Nephron (organoid): ENCODE data around the gene PSMA6.
"Not testable (repeated sequence)": the region's sequence is repeated elsewhere in the genome, so short reads cannot be mapped to it uniquely, and the experiment has no call there.

ENCODE experiments used
- H3K27ac Mint-ChIP-seq, 3 experiments: 2 replicates each; pipeline ENCODE4 v1.8.0; 2020; ENCODE audit warnings: mixed read lengths in 3 of 3, mild to moderate bottlenecking in 2 of 3, moderate library complexity in 1 of 3
- H3K27me3 Mint-ChIP-seq: 2 replicates; pipeline ENCODE4 v1.8.0; 2021; ENCODE audit warnings: low read depth, mild to moderate bottlenecking, moderate library complexity, mixed read lengths
- H3K36me3 Mint-ChIP-seq: 2 replicates; pipeline ENCODE4 v1.8.0; 2020; ENCODE audit warnings: low read depth, mixed read lengths
- H3K4me1 Mint-ChIP-seq: 2 replicates; pipeline ENCODE4 v1.8.0; 2020; ENCODE audit warnings: mixed read lengths
- H3K4me3 Mint-ChIP-seq, 3 experiments: 2 replicates each; pipeline ENCODE4 v1.8.0; 2020; ENCODE audit warnings: mild to moderate bottlenecking in 3 of 3, mixed read lengths in 3 of 3, moderate library complexity in 2 of 3
- H3K9me3 Mint-ChIP-seq: 2 replicates; pipeline ENCODE4 v1.8.0; 2020; ENCODE audit warnings: mixed read lengths
- TF ChIP-seq, protein P1 (sequence below), 3 experiments: fragments of 200-600 bp; sonication (generic); IDR thresholded peaks; one replicate each; pipeline ENCODE4 v1.5.0; 2021; ENCODE audit warnings: antibody characterized with exemption in 3 of 3; ENCODE audit not compliant: unreplicated experiment in 3 of 3

PSMA6 gene

DNA sequence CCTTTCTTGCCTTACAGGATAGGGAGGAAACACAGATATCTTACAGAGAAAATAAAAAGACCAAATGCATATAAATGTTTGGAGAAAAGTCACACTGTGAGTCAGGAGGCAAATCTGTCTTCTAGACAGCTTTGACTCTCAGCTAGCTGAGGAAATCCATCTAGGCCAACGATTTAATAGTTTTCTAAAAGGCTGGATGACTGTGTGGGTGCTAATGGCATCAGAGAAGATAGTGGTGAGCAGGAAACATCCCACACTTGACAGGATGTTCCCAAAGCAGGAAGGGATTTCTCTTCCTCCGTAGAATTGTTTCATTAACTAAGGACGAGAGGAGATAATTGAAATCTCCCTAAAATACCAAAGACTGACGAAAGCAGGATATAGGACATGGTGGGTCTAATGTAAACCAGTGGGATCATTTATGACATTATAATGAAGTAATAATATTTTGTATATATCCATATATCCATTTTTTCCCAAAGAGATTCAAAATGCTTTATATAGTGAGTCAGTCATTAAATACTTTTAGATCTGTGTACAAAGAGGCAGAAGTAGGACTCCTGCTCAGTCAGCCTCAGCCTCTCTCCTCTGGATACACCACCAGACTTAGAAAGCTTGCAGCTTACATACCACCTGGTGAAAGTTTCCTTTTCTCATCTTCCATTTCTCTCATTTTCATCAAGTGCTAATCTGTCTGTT is 44.3 kb upstream of the PSMA6 start:
- Mint-ChIP-seq H3K27me3 (no peaks in the 10 kb centered on the region), H3K4me1 (peaks cover 26% of the 10 kb centered on the region), H3K36me3 (peaks cover 7% of the 10 kb centered on the region), H3K27ac (peak overlapping the region; percentile 76 to 85 (median 84)), H3K4me3 (peak overlapping the region in 1 of 3 experiments; percentile 33), H3K9me3 (no peaks in the 10 kb centered on the region)
- TF ChIP-seq, protein P1, sequence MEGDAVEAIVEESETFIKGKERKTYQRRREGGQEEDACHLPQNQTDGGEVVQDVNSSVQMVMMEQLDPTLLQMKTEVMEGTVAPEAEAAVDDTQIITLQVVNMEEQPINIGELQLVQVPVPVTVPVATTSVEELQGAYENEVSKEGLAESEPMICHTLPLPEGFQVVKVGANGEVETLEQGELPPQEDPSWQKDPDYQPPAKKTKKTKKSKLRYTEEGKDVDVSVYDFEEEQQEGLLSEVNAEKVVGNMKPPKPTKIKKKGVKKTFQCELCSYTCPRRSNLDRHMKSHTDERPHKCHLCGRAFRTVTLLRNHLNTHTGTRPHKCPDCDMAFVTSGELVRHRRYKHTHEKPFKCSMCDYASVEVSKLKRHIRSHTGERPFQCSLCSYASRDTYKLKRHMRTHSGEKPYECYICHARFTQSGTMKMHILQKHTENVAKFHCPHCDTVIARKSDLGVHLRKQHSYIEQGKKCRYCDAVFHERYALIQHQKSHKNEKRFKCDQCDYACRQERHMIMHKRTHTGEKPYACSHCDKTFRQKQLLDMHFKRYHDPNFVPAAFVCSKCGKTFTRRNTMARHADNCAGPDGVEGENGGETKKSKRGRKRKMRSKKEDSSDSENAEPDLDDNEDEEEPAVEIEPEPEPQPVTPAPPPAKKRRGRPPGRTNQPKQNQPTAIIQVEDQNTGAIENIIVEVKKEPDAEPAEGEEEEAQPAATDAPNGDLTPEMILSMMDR (IDR thresholded peaks at IDR 0.05; ENCODE audit: unreplicated experiment in 3 of 3), result no peak

DNA sequence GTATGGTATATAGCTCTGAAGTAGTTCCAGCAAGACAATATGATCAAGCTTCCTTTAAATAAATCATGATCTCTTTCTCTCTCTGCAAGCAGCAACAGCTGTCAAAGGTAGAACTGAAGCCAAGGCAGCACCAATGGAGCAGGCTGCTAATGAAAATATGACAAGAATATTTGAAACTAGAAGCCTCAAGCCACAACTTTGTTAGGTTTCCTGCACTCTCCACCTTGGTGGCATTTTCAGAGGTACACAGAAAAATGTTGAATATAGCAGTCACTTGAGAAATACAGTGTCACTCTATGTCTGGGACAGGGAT is 43.8 kb upstream of the PSMA6 start:
- Mint-ChIP-seq H3K27ac (peak overlapping the region; percentile 76 to 85 (median 84)), H3K27me3 (no peaks in the 10 kb centered on the region), H3K4me1 (peaks cover 23% of the 10 kb centered on the region), H3K4me3 (peak overlapping the region in 1 of 3 experiments; percentile 33), H3K36me3 (peaks cover 7% of the 10 kb centered on the region), H3K9me3 (no peaks in the 10 kb centered on the region)
- TF ChIP-seq, protein P1 (IDR thresholded peaks at IDR 0.05; ENCODE audit: unreplicated experiment in 3 of 3), result no peak

DNA sequence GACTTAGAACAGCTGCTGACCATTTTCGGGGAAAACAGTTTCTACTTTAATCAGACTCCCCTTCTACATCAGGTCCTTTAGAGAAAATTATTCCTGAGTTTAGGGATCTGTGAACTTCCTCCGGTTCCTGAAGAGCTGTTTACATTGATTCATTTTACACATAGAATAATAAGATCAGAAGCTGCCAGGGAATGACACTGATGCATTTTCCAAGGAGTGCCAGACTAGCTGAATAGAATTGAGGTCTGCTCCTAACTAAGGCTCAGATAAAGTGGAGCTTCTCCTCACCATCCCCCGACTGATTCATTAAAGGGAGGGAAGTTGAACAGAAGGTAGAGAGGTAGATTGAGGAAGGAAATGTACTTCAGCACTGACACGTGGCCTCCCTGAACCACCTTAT is 41.9 kb upstream of the PSMA6 start:
- Mint-ChIP-seq H3K4me3 (no peak overlapping the region), H3K36me3 (peaks cover 10% of the 10 kb centered on the region), H3K9me3 (no peaks in the 10 kb centered on the region), H3K4me1 (peaks cover 19% of the 10 kb centered on the region), H3K27me3 (no peaks in the 10 kb centered on the region), H3K27ac (peak overlapping the region in 1 of 3 experiments; percentile 44)
- TF ChIP-seq, protein P1 (IDR thresholded peaks at IDR 0.05; ENCODE audit: unreplicated experiment in 3 of 3), result no peak

DNA sequence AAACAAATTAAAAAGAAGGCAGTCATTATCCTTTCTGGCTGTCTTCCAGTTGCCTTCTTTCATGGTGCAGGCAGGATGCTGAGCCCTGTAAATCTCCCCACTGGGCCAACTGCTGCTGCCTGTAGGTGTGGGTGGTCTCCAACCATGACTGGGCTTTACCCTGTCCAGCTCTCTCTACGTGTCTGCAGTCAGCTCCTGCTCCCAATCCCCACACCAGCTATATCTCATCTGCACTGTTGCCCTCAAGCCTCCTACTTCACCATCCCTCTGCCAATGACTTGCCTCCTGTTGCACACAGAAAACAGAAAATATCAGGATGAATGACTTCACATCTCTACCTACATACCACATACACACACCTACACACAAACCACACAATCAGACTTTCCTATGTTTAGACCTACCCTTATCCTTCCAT is 39.7 kb upstream of the PSMA6 start:
- H3K27ac Mint-ChIP-seq, result no peak overlapping the region
- H3K36me3 Mint-ChIP-seq, result peaks cover 10% of the 10 kb centered on the region
- no peaks in the 10 kb centered on the region for H3K9me3 Mint-ChIP-seq
- peaks cover 16% of the 10 kb centered on the region for H3K4me1 Mint-ChIP-seq
- TF ChIP-seq, protein P1 (IDR thresholded peaks at IDR 0.05; ENCODE audit: unreplicated experiment in 3 of 3), result no peak
- no peak overlapping the region for H3K4me3 Mint-ChIP-seq
- H3K27me3 Mint-ChIP-seq, result no peaks in the 10 kb centered on the region

DNA sequence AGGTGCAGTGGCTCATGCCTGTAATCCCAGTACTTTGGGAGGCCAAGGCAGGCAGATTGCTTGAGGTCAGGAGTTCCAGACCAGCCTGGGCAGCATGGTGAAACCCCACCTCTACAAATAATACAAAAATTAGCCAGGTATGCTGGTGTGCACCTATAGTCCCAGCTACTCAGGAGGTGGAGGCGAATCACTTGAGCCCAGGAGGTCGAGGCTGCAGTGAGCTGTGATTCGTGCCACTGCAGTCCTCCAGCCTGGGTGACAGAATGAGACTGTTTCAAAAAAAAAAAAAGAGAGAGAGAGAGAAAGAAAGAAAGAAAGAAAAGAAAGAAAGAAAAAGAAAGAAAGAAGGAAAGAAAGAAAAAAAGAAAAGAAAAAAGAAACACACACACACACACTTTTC is 39.1 kb upstream of the PSMA6 start:
- H3K27me3 Mint-ChIP-seq, H3K4me3 Mint-ChIP-seq, H3K27ac Mint-ChIP-seq, H3K9me3 Mint-ChIP-seq, H3K4me1 Mint-ChIP-seq: not testable (repeated sequence)
- peaks cover 10% of the 10 kb centered on the region for H3K36me3 Mint-ChIP-seq

DNA sequence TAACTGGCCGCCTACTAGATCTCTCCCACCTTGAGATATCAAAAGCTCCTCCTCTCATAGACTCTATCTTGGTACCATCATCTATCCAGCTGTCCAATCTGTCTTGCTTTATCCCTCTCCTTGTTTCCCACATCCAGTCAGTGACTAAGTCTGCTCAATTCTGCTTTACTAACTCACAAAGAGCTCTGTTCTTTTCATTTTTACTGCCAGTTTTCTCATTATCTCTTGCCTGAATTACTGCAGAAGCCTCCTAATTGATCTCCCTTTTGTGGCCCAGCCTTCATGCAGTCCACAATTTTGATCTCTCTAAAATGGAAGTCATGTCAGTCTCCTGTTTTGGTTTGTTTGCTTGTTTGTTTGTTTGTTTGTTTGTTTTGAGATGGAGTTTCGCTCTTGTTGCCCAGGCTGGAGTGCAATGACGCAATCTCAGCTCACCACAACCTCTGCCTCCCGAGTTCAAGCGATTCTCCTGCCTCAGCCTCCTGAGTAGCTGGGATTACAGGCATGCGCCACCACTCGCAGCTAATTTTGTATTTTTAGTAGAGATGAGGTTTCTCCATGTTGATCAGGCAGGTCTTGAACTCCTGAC is 38.1 kb upstream of the PSMA6 start:
- H3K27me3 Mint-ChIP-seq, H3K4me1 Mint-ChIP-seq, H3K9me3 Mint-ChIP-seq: not testable (repeated sequence)

DNA sequence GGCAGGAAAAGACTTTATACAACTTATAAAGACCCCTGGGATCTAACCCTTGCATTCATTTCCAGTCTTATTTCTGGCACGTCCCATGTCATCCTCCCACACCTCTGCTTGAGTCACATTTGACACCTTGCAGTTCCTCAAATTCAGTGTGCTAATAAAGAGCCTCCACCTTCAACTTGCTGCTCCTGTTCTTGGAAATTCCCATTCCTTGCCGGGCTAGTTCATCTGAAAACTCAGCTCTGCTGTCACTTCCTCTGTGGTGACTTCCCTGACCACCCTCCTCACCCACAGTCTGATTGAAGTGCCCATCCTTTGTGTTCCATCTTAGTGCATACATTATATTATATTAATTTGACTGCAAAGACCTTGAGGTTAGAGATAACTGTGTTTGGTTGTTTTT is 37.4 kb upstream of the PSMA6 start:
- no peak overlapping the region for H3K4me3 Mint-ChIP-seq
- no peaks in the 10 kb centered on the region for H3K4me1 Mint-ChIP-seq
- no peak overlapping the region for H3K27ac Mint-ChIP-seq
- TF ChIP-seq, protein P1 (IDR thresholded peaks at IDR 0.05; ENCODE audit: unreplicated experiment in 3 of 3), result no peak
- no peaks in the 10 kb centered on the region for H3K9me3 Mint-ChIP-seq
- no peaks in the 10 kb centered on the region for H3K27me3 Mint-ChIP-seq
- H3K36me3 Mint-ChIP-seq, result peaks cover 10% of the 10 kb centered on the region

More for the DNA sequence above, 38.1 kb upstream of the PSMA6 start:
- H3K36me3 Mint-ChIP-seq, result peaks cover 10% of the 10 kb centered on the region
- H3K4me3 Mint-ChIP-seq, H3K27ac Mint-ChIP-seq: not testable (repeated sequence)
